GM18511 (cell line): ENCODE measurements around the gene FAM13A.

Experiments used
- ATAC-seq: cut with Tn5 transposase; IDR thresholded peaks from one replicate; pipeline ENCODE4 v1.9.1; 2021; ENCODE audit warnings: mild to moderate bottlenecking, moderate library complexity; ENCODE audit not compliant: unreplicated experiment

Gene FAM13A

GRCh38 chr4:88754796-88755195 lies 302.2 kb downstream of the FAM13A start:
- ATAC-seq, result no peak

GRCh38 chr4:88753658-88754571 lies 303.1 kb downstream of the FAM13A start:
- peak; percentile 83 for ATAC-seq

GRCh38 chr4:88752754-88753153 lies 304.2 kb downstream of the FAM13A start:
- no peak for ATAC-seq

GRCh38 chr4:88752076-88752463 lies 304.9 kb downstream of the FAM13A start:
- peak; percentile 68 for ATAC-seq

GRCh38 chr4:88751258-88752075 lies 305.5 kb downstream of the FAM13A start:
- ATAC-seq, result no peak

GRCh38 chr4:88750369-88750768 lies 306.6 kb downstream of the FAM13A start:
- no peak for ATAC-seq

- no peak for ATAC-seq
Observed at GRCh38 chr4:88747351-88747750, 309.6 kb downstream of the FAM13A start.

GRCh38 chr4:88746206-88746605 lies 310.8 kb downstream of the FAM13A start:
- ATAC-seq, result no peak

- no peak for ATAC-seq
Observed at GRCh38 chr4:88745581-88746163, 311.3 kb downstream of the FAM13A start.

GRCh38 chr4:88745175-88745574 lies 311.8 kb downstream of the FAM13A start:
- no peak for ATAC-seq

- no peak for ATAC-seq
Observed at GRCh38 chr4:88744609-88745008, 312.4 kb downstream of the FAM13A start.

- ATAC-seq, result no peak
Observed at GRCh38 chr4:88743696-88744095, 313.3 kb downstream of the FAM13A start.

- ATAC-seq, result no peak
Observed at GRCh38 chr4:88742561-88742960, 314.4 kb downstream of the FAM13A start.

GRCh38 chr4:88738180-88738579 lies 318.8 kb downstream of the FAM13A start:
- no peak for ATAC-seq

GRCh38 chr4:88737307-88737941 lies 319.6 kb downstream of the FAM13A start:
- ATAC-seq, result peak; percentile 97

- peak; percentile 35 for ATAC-seq
Observed at GRCh38 chr4:88736264-88736663, 320.7 kb downstream of the FAM13A start.

- no peak for ATAC-seq
Observed at GRCh38 chr4:88735564-88735963, 321.4 kb downstream of the FAM13A start.

- ATAC-seq, result no peak
Observed at GRCh38 chr4:88734403-88734949, 322.5 kb downstream of the FAM13A start.

- ATAC-seq, result no peak
Observed at GRCh38 chr4:88732714-88733368, 324.1 kb downstream of the FAM13A start.

GRCh38 chr4:88731381-88731780 lies 325.6 kb downstream of the FAM13A start:
- no peak for ATAC-seq
